CD14-positive monocyte (primary cell): ENCODE measurements around the gene ITPR3. TPM values are rescaled to one million over a fixed set of nuclear protein-coding genes. Genes with fewer than 3 reads are reported as not detected.

ENCODE experiments used
- DNase-seq, 3 donors: peaks; one replicate each; pipeline ENCODE4 v3.0.0-alpha.2; 2011 to 2022
- H2AFZ ChIP-seq: 2 replicates; pipeline ENCODE4 v1.6.0; 2012; ENCODE audit warnings: mild to moderate bottlenecking, low read depth, low read length, inconsistent platforms; ENCODE audit not compliant: insufficient read depth, poor library complexity, severe bottlenecking
- H3K27ac ChIP-seq, 2 donors: 1 replicate in 1 of 2; 2 replicates in 1 of 2; pipeline ENCODE4 v1.5.1; 2012 to 2013; ENCODE audit warnings: low read length in 2 of 2, control low read depth in 1 of 2, inconsistent platforms in 1 of 2, low read depth in 1 of 2, mild to moderate bottlenecking in 1 of 2
- H3K27me3 ChIP-seq, 2 donors: one replicate each; pipeline versions ENCODE4 v1.6.0 to v1.6.1; 2011 to 2013; ENCODE audit warnings: low read length in 2 of 2; ENCODE audit not compliant: control insufficient read depth in 2 of 2, insufficient read depth in 2 of 2
- H3K36me3 ChIP-seq, 2 donors: replicated peaks in 1 of 2; 1 replicate in 1 of 2; 2 replicates in 1 of 2; pipeline versions ENCODE4 v1.5.1 to v1.6.1; 2012 to 2013; ENCODE audit warnings: low read length in 2 of 2, control low read depth in 1 of 2, inconsistent platforms in 1 of 2, mild to moderate bottlenecking in 1 of 2; ENCODE audit not compliant: insufficient read depth in 2 of 2, control insufficient read depth in 1 of 2
- H3K4me1 ChIP-seq, 2 donors: 1 replicate in 1 of 2; 2 replicates in 1 of 2; pipeline versions ENCODE4 v1.5.1 to v1.6.1; 2012 to 2013; ENCODE audit warnings: low read length in 2 of 2, control low read depth in 1 of 2, inconsistent platforms in 1 of 2, mild to moderate bottlenecking in 1 of 2, moderate library complexity in 1 of 2; ENCODE audit not compliant: insufficient read depth in 2 of 2, control insufficient read depth in 1 of 2
- H3K4me2 ChIP-seq: replicated peaks from 2 replicates; pipeline ENCODE3; 2012; ENCODE audit warnings: low read length, moderate library complexity, mild to moderate bottlenecking; ENCODE audit not compliant: poor library complexity, severe bottlenecking; ENCODE audit errors: extremely low read depth
- H3K4me3 ChIP-seq, 3 experiments: fragments of 200-600 bp in 1 of 3; sonication (generic) in 1 of 3; replicated peaks in 1 of 3; 1 replicate in 2 of 3; 2 replicates in 1 of 3; pipeline ENCODE4 v1.5.1; 2011 to 2013; ENCODE audit warnings: low read length in 3 of 3, mild to moderate bottlenecking in 3 of 3, control low read depth in 2 of 3, low read depth in 2 of 3, inconsistent platforms in 1 of 3, moderate library complexity in 1 of 3
- H3K79me2 ChIP-seq: 2 replicates; pipeline ENCODE4 v1.6.0; 2012; ENCODE audit warnings: mild to moderate bottlenecking, control low read depth, inconsistent platforms, low read length, moderate library complexity; ENCODE audit not compliant: insufficient read depth
- H3K9ac ChIP-seq: 2 replicates; pipeline ENCODE4 v1.6.0; 2017; ENCODE audit warnings: low read length, mild to moderate bottlenecking; ENCODE audit not compliant: insufficient read depth, poor library complexity, severe bottlenecking
- H3K9me3 ChIP-seq, 2 donors: replicated peaks in 1 of 2; 1 replicate in 1 of 2; 2 replicates in 1 of 2; pipeline versions ENCODE4 v1.5.1 to v1.6.1; 2012 to 2013; ENCODE audit warnings: low read length in 2 of 2, control low read depth in 1 of 2; ENCODE audit not compliant: control insufficient read depth in 1 of 2, insufficient read depth in 1 of 2
- H4K20me1 ChIP-seq: 2 replicates; pipeline ENCODE4 v1.6.0; 2012; ENCODE audit warnings: mild to moderate bottlenecking, low read length, control low read depth, moderate library complexity; ENCODE audit not compliant: insufficient read depth
- H3K27ac Mint-ChIP-seq, 7 donors: one replicate each; pipeline ENCODE4 v1.8.0; 2020; ENCODE audit warnings: mild to moderate bottlenecking in 7 of 7, mixed read lengths in 7 of 7, moderate library complexity in 6 of 7, inconsistent platforms in 2 of 7
- H3K27me3 Mint-ChIP-seq, 3 donors: one replicate each; pipeline ENCODE4 v1.8.0; 2021 to 2022; ENCODE audit warnings: low read depth in 3 of 3, mild to moderate bottlenecking in 3 of 3, mixed read lengths in 3 of 3, moderate library complexity in 3 of 3, inconsistent platforms in 1 of 3
- H3K36me3 Mint-ChIP-seq, 2 donors: one replicate each; pipeline ENCODE4 v1.8.0; 2020; ENCODE audit warnings: mixed read lengths in 2 of 2, inconsistent platforms in 1 of 2, mild to moderate bottlenecking in 1 of 2
- H3K4me1 Mint-ChIP-seq: one replicate; pipeline ENCODE4 v1.8.0; 2020; ENCODE audit warnings: mild to moderate bottlenecking, mixed read lengths
- H3K4me3 Mint-ChIP-seq, 2 donors: one replicate each; pipeline ENCODE4 v1.8.0; 2020; ENCODE audit warnings: mild to moderate bottlenecking in 2 of 2, mixed read lengths in 2 of 2, moderate library complexity in 1 of 2
- H3K9me3 Mint-ChIP-seq, 7 donors: one replicate each; pipeline ENCODE4 v1.8.0; 2020 to 2022; ENCODE audit warnings: mixed read lengths in 7 of 7, mild to moderate bottlenecking in 6 of 7, moderate library complexity in 6 of 7, inconsistent platforms in 2 of 7
- WGBS: methylation state at CpG from one replicate; pipeline ENCODE4 v1.1.5; 2013; ENCODE audit warnings: missing lambda C conversion rate; ENCODE audit not compliant: insufficient coverage; 5-methylcytosine and 5-hydroxymethylcytosine counted together
- intact Hi-C, 2 donors: fragments of 100-400 bp; cut with micrococcal nuclease; formaldehyde crosslinking; loops; one replicate each; pipeline versions ENCODE4 v1.15.0 to v1.15.1; 2023
- polyA plus RNA-seq, 3 donors: library from polyadenylated mRNA; depleted of rRNA in 1 of 3; unstranded in 2 of 3; stranded (reverse) in 1 of 3; fragments of 300-500 nt in 2 of 3; fragments of >200 nt in 1 of 3; fragmentation: Illumina TruSeq in 2 of 3; gene quantifications; 1 replicate in 2 of 3; 2 replicates in 1 of 3; pipeline ENCODE4 v1.2.3, GENCODE V29; 2012 to 2021
- TF ChIP-seq, protein P1 (sequence below): fragments of 200-600 bp; IDR thresholded peaks from one replicate; pipeline ENCODE4 v1.8.0; 2022; ENCODE audit warnings: antibody characterized with exemption, mild to moderate bottlenecking

Gene ITPR3
- polyA plus RNA-seq, 3 donors, result 1.8 TPM; not detected in 2

DNA sequence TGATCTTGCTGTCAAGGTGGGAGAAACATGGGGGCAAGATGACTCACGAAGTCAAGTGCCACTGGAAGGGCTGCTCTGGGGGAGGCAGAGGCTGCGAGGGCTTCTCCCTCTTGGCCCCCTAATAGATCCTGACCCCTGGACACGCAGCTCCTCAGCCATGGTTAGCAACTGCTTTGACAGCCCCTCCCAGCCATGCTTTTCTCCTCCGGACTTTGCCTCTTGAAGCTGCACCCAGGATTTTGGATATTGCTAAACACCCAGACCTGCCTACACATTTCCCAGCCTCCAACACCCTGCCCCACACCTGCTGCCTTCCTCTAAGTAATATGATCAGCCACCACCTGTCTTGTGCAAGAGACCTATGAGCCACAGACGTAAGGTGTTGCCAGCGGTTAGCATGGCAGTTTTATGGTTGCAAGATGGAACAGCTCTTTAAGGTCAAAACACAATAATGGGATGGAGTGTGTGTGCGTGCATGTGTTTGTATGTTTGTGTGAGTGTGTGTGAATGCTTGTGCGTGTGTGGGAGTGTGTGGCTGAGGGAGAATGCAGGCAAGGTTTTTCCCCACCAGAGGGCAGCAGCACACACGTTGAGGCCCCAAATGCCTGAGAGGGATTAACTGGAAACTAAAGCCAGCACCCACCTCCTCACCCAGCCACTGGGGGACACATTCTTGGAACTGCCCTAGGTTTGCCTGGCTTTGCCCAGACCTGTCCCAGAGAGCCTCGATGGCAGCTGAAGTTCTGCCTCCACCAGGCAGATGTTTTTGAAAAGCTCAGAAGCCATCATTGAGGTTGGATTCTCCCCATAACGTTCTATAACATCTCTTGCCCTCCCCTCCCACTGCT, 123.1 kb downstream of the ITPR3 start:
- no peaks in the 10 kb centered on the region for H3K27me3 ChIP-seq
- no peak overlapping the region for H2AFZ ChIP-seq
- H3K27ac Mint-ChIP-seq, result no peak overlapping the region
- H3K4me3 ChIP-seq, result no peak overlapping the region
- TF ChIP-seq, protein P1, sequence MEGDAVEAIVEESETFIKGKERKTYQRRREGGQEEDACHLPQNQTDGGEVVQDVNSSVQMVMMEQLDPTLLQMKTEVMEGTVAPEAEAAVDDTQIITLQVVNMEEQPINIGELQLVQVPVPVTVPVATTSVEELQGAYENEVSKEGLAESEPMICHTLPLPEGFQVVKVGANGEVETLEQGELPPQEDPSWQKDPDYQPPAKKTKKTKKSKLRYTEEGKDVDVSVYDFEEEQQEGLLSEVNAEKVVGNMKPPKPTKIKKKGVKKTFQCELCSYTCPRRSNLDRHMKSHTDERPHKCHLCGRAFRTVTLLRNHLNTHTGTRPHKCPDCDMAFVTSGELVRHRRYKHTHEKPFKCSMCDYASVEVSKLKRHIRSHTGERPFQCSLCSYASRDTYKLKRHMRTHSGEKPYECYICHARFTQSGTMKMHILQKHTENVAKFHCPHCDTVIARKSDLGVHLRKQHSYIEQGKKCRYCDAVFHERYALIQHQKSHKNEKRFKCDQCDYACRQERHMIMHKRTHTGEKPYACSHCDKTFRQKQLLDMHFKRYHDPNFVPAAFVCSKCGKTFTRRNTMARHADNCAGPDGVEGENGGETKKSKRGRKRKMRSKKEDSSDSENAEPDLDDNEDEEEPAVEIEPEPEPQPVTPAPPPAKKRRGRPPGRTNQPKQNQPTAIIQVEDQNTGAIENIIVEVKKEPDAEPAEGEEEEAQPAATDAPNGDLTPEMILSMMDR, result peak; percentile 80
- H3K27ac ChIP-seq, result no peak overlapping the region
- H3K4me1 ChIP-seq, result peaks cover 8 to 12% of the 10 kb centered on the region in 2 donors
- no peak overlapping the region for H3K4me3 Mint-ChIP-seq
- peak; percentile 33 to 53 (median 41) for DNase-seq
- H3K9me3 Mint-ChIP-seq, result no peaks in the 10 kb centered on the region
- H3K27me3 Mint-ChIP-seq, result peaks cover 0 to 14% (median 4%) of the 10 kb centered on the region in 3 donors
- no peaks in the 10 kb centered on the region for H3K9me3 ChIP-seq
- WGBS, result 40% methylated on average over 8 of the region's 11 CpGs
- H3K4me1 Mint-ChIP-seq, result peaks cover 13% of the 10 kb centered on the region
- no peak overlapping the region for H3K4me2 ChIP-seq
- H4K20me1 ChIP-seq, result no peaks in the 10 kb centered on the region
- no peaks in the 10 kb centered on the region for H3K36me3 Mint-ChIP-seq
- H3K79me2 ChIP-seq, result no peaks in the 10 kb centered on the region
- no peak overlapping the region for H3K9ac ChIP-seq
- no peaks in the 10 kb centered on the region for H3K36me3 ChIP-seq
- intact Hi-C loops, result no loop called here

DNA sequence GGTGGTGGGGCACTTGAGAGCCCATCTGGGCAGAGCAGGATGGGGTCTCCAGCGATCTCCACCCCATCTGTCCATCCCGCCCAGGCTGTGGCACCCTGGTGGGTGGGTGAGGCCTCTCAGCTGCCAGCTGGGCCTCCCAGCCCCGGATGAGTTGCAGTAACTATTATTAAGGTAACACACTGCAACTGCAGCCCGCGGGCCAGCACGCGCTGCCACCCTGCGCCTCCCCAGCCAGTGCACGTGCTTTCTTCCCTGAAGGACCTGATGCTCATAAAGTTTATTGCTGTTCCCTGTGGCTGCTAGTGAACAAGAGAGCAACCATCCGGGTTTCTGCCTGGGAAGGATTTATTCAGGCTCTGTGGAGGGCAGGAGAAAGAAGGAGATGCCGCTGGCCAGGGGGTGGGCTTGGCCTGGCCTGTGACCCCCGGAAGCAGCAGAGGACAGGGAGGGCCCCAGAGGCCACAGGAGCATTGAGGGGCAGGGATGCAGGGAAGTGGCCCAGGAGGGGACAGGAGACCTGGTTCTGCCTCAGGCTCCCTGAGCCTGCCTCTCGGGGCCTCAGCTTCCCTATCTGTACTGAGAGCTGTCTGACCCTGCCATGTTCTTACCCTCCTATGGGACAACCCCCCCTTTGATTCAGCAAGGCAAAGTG, 123.9 kb downstream of the ITPR3 start:
- 87% methylated on average over 8 of the region's 13 CpGs for whole genome bisulfite sequencing
- Histone ChIP-seq H3K9ac (no peak overlapping the region), H3K27ac (no peak overlapping the region)

More for the DNA sequence above, 123.9 kb downstream of the ITPR3 start:
- H3K27ac Mint-ChIP-seq, result no peak overlapping the region
- no peak for DNase-seq
- Histone ChIP-seq H3K9me3 (no peaks in the 10 kb centered on the region), H3K4me3 (no peak overlapping the region), H3K4me2 (no peak overlapping the region), H3K4me1 (peaks cover 5 to 6% of the 10 kb centered on the region in 2 donors), H3K27me3 (no peaks in the 10 kb centered on the region), H2AFZ (no peak overlapping the region), H3K79me2 (no peaks in the 10 kb centered on the region), H4K20me1 (no peaks in the 10 kb centered on the region), H3K36me3 (no peaks in the 10 kb centered on the region)
- H3K4me3 Mint-ChIP-seq, result no peak overlapping the region
- H3K4me1 Mint-ChIP-seq, result peaks cover 6% of the 10 kb centered on the region
- TF ChIP-seq, protein P1, result no peak
- H3K9me3 Mint-ChIP-seq, result no peaks in the 10 kb centered on the region
- intact Hi-C loops, result no loop called here
- H3K27me3 Mint-ChIP-seq, result peaks cover 1 to 14% (median 4%) of the 10 kb centered on the region in 3 donors
- H3K36me3 Mint-ChIP-seq, result no peaks in the 10 kb centered on the region
